Natural killer cell (primary cell): ENCODE measurements around the gene IL36B. TPM values are rescaled to one million over a fixed set of nuclear protein-coding genes. Genes with fewer than 3 reads are reported as not detected.

Source experiments
- ATAC-seq, 3 donors: fragments of 150-1000 bp in 2 of 3; fragments of 200-7000 bp in 1 of 3; cut with Tn5 transposase; 1 replicate in 1 of 3; 2 replicates in 2 of 3; pipeline ENCODE4 v1.10.0; 2021; ENCODE audit warnings: mild to moderate bottlenecking in 2 of 3, moderate library complexity in 2 of 3
- DNase-seq, 2 donors: peaks; one replicate each; pipeline versions ENCODE4 v3.0.0 to v3.0.0-alpha.2; 2013 to 2021; ENCODE audit warnings: mixed read lengths in 1 of 2
- H3K27ac ChIP-seq: one replicate; pipeline ENCODE4 v1.5.1; 2013; ENCODE audit warnings: mild to moderate bottlenecking, low read length
- H3K27me3 ChIP-seq: one replicate; pipeline ENCODE4 v1.6.1; 2013; ENCODE audit warnings: low read length; ENCODE audit not compliant: control insufficient read depth, insufficient read depth
- H3K36me3 ChIP-seq: one replicate; pipeline ENCODE4 v1.6.1; 2013; ENCODE audit warnings: low read length; ENCODE audit not compliant: control insufficient read depth, insufficient read depth
- H3K4me1 ChIP-seq: one replicate; pipeline ENCODE4 v1.6.1; 2013; ENCODE audit warnings: low read length; ENCODE audit not compliant: control insufficient read depth, insufficient read depth
- H3K4me3 ChIP-seq: one replicate; pipeline ENCODE4 v1.5.1; 2013; ENCODE audit warnings: low read length
- H3K9me3 ChIP-seq: one replicate; pipeline ENCODE4 v1.6.1; 2013; ENCODE audit warnings: low read length; ENCODE audit not compliant: control insufficient read depth, insufficient read depth
- H3K27ac Mint-ChIP-seq, 2 donors: one replicate each; pipeline ENCODE4 v1.8.0; 2022; ENCODE audit warnings: mild to moderate bottlenecking in 2 of 2, mixed read lengths in 2 of 2, moderate library complexity in 1 of 2
- H3K27me3 Mint-ChIP-seq, 2 donors: one replicate each; pipeline ENCODE4 v1.8.0; 2022; ENCODE audit warnings: low read depth in 2 of 2, mixed read lengths in 2 of 2
- H3K36me3 Mint-ChIP-seq: one replicate; pipeline ENCODE4 v1.8.0; 2022; ENCODE audit warnings: mixed read lengths
- H3K4me1 Mint-ChIP-seq, 2 donors: one replicate each; pipeline ENCODE4 v1.8.0; 2022; ENCODE audit warnings: mixed read lengths in 2 of 2
- H3K4me3 Mint-ChIP-seq: one replicate; pipeline ENCODE4 v1.8.0; 2022; ENCODE audit warnings: mild to moderate bottlenecking, moderate library complexity, mixed read lengths
- H3K9me3 Mint-ChIP-seq, 2 donors: one replicate each; pipeline ENCODE4 v1.8.0; 2022; ENCODE audit warnings: mixed read lengths in 2 of 2
- WGBS: methylation state at CpG from one replicate; pipeline ENCODE4 v1.1.7; 2013; ENCODE audit warnings: missing lambda C conversion rate; ENCODE audit not compliant: insufficient coverage; 5-methylcytosine and 5-hydroxymethylcytosine counted together
- intact Hi-C: fragments of 100-400 bp; cut with micrococcal nuclease; formaldehyde crosslinking; loops from one replicate; pipeline ENCODE4 v1.14.2; 2022
- total RNA-seq, 4 donors: library from RNA; stranded (reverse); fragments of 120-200 nt in 1 of 4; gene quantifications; one replicate each; pipeline versions ENCODE4 v1.2.3 to v1.2.4, GENCODE V29; 2013 to 2022
- TF ChIP-seq, protein P1 (sequence below): fragments of 200-600 bp; IDR thresholded peaks from one replicate; pipeline ENCODE4 v1.8.0; 2022; ENCODE audit warnings: antibody characterized with exemption

Gene IL36B
- total RNA-seq, 3 donors from 2014 or later (not counting 1 experiment from before 2014, with no cell fraction given): not detected

DNA sequence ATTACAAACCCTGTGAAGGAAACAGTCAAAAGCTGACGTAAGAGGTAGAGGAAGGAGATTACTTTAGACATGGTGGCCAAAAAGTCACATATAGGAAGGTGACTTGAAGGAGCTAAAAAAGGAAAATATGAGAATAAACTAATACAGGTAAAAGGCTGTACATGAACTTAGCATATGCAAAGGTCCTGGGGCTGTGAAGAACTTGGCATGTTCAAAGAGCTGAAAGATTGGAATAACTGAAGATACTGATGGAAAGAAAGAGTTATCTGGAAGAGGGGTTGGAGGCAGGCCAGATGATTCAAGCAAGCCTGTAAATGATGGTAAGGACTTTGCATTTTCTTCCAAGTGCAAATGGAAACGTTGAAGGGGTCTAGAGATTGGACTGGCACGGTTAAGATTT is 34.2 kb downstream of the IL36B start:
- H3K36me3 ChIP-seq: no peaks in the 10 kb centered on the region
- H3K9me3 ChIP-seq: no peaks in the 10 kb centered on the region
- Mint-ChIP-seq H3K4me3 (no peak overlapping the region), H3K4me1 (no peaks in the 10 kb centered on the region), H3K27me3 (peaks cover 37 to 45% of the 10 kb centered on the region in 2 donors), H3K27ac (no peak overlapping the region), H3K9me3 (no peaks in the 10 kb centered on the region), H3K36me3 (no peaks in the 10 kb centered on the region)
- H3K27ac ChIP-seq: no peak overlapping the region
- ATAC-seq (no peak), DNase-seq (no peak)
- TF ChIP-seq, protein P1, sequence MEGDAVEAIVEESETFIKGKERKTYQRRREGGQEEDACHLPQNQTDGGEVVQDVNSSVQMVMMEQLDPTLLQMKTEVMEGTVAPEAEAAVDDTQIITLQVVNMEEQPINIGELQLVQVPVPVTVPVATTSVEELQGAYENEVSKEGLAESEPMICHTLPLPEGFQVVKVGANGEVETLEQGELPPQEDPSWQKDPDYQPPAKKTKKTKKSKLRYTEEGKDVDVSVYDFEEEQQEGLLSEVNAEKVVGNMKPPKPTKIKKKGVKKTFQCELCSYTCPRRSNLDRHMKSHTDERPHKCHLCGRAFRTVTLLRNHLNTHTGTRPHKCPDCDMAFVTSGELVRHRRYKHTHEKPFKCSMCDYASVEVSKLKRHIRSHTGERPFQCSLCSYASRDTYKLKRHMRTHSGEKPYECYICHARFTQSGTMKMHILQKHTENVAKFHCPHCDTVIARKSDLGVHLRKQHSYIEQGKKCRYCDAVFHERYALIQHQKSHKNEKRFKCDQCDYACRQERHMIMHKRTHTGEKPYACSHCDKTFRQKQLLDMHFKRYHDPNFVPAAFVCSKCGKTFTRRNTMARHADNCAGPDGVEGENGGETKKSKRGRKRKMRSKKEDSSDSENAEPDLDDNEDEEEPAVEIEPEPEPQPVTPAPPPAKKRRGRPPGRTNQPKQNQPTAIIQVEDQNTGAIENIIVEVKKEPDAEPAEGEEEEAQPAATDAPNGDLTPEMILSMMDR: no peak
- peaks cover 3% of the 10 kb centered on the region for H3K27me3 ChIP-seq
- intact Hi-C loops: no loop called here
- 79% methylated on average over 3 of the region's 3 CpGs for WGBS
- H3K4me1 ChIP-seq: no peaks in the 10 kb centered on the region
- H3K4me3 ChIP-seq: no peak overlapping the region

DNA sequence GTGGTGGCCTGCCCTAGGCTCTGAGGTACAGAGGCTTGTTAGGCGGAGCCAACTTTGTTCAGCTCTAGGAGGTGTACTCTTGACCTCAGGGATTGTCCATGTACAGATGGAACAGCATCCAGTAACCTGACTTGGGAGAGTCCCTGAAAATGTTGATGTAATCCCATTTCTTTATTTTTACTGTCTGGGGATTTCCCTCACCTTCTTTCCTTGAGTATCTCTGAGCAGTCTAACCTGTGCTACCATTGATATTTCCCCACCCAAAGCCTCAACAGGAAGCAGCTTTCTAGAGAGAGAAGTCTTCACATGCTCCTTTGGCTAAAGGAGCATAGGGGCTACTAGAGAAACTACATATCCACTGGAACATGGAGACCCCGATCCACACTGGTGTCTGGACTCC is 37.0 kb downstream of the IL36B start:
- Mint-ChIP-seq H3K4me1 (no peaks in the 10 kb centered on the region), H3K36me3 (no peaks in the 10 kb centered on the region), H3K27ac (no peak overlapping the region), H3K27me3 (peaks cover 29 to 54% of the 10 kb centered on the region in 2 donors), H3K9me3 (no peaks in the 10 kb centered on the region), H3K4me3 (no peak overlapping the region)
- Histone ChIP-seq H3K27me3 (peaks cover 5% of the 10 kb centered on the region), H3K9me3 (no peaks in the 10 kb centered on the region), H3K4me1 (no peaks in the 10 kb centered on the region), H3K27ac (no peak overlapping the region), H3K36me3 (no peaks in the 10 kb centered on the region), H3K4me3 (no peak overlapping the region)
- DNase-seq (peak in 1 of 2 donors; percentile 11), ATAC-seq (no peak)
- intact Hi-C loops: no loop called here
- WGBS: 94% methylated on average over 2 of the region's 2 CpGs
- TF ChIP-seq, protein P1: no peak

DNA sequence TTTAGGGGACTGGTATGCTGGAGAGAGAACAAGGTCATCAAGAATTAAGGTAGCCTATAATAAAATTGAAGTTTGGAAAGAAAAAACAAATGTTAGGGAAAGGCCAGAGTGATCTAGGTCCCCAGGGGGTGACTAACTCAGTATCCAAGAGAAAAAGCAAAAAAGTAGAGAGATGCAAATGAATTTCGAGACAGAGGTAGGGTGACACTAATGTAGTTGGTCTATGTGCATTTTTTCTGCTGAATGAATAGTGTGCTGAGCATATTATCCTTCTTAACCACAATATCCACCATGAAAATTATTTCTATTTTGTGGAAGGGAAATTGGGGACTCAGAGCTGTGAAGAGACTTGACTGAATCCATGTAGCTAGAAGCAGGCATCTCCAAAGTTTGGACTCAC is 37.6 kb downstream of the IL36B start:
- Histone ChIP-seq H3K27me3 (peaks cover 5% of the 10 kb centered on the region), H3K9me3 (no peaks in the 10 kb centered on the region), H3K4me1 (no peaks in the 10 kb centered on the region), H3K27ac (no peak overlapping the region), H3K4me3 (no peak overlapping the region), H3K36me3 (no peaks in the 10 kb centered on the region)
- no peak overlapping the region for H3K4me3 Mint-ChIP-seq
- no peak for DNase-seq
- H3K27me3 Mint-ChIP-seq: peaks cover 32 to 56% of the 10 kb centered on the region in 2 donors
- intact Hi-C loops: no loop called here
- H3K36me3 Mint-ChIP-seq: no peaks in the 10 kb centered on the region
- ATAC-seq: no peak
- TF ChIP-seq, protein P1: no peak
- no peak overlapping the region for H3K27ac Mint-ChIP-seq
- H3K9me3 Mint-ChIP-seq: no peaks in the 10 kb centered on the region
- no peaks in the 10 kb centered on the region for H3K4me1 Mint-ChIP-seq
- WGBS: 83% methylated on average over 1 of the region's 1 CpG

DNA sequence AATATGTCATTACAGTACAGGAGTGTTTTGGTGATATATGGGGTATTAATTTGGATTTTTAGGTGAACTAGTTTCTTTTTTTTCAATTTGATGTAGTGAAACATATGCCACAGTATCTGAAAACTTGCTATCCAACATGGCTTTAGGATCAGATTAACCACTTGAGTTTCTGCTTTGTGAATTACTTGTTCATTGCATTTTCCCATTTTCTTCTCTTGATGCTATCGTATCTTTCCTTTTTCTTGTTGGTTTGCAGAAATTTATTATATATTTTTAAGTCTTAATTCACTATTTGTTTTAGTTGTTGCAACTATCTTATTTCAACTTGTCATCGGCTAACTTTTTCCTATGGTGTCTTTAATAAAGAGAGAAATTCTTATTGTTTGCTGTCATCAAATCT is 38.6 kb downstream of the IL36B start:
- Histone ChIP-seq H3K27me3 (peaks cover 5% of the 10 kb centered on the region), H3K4me3 (no peak overlapping the region), H3K36me3 (no peaks in the 10 kb centered on the region), H3K9me3 (no peaks in the 10 kb centered on the region), H3K27ac (no peak overlapping the region), H3K4me1 (no peaks in the 10 kb centered on the region)
- DNase-seq (no peak), ATAC-seq (no peak)
- Mint-ChIP-seq H3K9me3 (no peaks in the 10 kb centered on the region), H3K36me3 (no peaks in the 10 kb centered on the region), H3K4me3 (no peak overlapping the region), H3K27ac (no peak overlapping the region), H3K27me3 (peaks cover 28 to 48% of the 10 kb centered on the region in 2 donors), H3K4me1 (no peaks in the 10 kb centered on the region)
- intact Hi-C loops: no loop called here
- WGBS: no CpG with 5 or more reads among the region's 2 CpGs
- TF ChIP-seq, protein P1: no peak
